Activated CD8-positive, alpha-beta memory T cell treated with anti-CD3 and anti-CD28 coated beads, Interleukin-2, amount 50 U/mL, for 48 hours (primary cell): ENCODE results near the gene SHD.
A peak's percentile ranks its signal among the peaks of the same experiment; 100 is the strongest.

Experiments used
- DNase-seq: peaks from one replicate; pipeline ENCODE4 v3.0.0-alpha.2; 2020

The SHD gene

DNA sequence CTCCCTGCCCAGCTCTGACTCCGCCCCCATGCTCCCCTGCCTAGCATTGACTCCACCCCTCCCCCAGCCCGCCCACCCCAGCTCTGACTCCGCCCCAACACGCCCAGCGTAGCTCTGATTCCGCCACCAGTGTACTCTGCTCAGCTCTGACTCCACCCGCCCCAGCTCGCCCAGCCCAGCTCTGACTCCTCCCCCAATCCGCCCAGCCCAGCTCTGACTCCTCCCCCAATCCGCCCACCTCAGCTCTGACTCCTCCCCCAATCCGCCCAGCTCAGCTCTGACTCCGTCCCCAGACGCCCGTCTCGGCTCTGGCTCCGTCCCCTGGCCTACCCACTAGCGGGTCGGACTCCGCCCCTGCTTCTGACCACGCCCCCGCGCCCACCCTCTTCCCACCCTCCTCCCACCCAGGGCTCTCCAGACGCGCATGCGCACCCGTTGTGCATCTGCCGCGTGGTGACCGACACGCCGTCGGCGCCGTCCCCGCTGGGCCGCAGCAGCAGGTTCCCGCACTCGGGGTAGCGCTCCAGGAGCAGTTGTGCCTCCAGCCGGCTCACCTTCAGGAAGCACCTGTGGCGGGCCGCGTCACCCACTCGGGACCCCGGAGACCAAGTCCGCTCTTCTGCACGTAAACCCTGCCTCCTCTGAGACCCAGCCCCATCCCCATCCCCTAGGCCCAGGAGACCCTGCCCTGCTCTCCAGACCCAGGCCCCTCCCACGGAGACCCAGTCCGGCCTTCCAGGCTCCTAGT, 49.4 kb downstream of the SHD start:
- DNase-seq, result peak; percentile 100

DNA sequence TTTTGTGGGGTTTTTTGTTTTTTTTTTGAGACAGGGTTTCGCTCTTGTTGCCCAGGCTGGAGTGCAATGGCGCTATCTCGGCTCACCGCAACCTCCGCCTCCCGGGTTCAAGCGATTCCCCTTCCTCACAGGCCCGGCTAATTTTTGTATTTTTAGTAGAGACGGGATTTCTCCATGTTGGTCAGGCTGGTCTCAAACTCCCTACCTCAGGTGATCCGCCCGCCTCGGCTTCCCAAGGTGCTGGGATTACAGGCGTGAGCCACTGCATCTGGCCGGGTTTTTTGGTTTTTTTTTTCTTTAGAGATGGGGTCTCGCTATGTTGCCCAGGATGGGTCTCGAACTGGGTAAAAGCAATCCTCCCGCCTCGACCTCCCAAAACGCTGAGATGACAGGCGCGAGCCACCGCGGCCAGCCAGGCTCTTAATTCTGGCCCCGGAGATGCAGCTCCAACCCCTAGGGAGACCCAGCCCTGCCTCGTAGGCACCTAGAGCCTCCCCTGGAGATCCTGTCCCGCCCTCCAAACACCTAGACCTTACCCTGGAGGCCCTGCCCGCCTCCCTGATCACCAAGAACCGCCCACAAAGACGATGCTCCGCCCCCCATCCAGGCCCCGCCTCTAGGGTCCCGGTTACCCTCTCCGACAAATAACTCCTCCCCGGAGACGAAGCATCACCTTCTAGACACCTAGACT, 50.1 kb downstream of the SHD start:
- DNase-seq, result peak; percentile 85

- no peak for DNase-seq
These were observed 50.8 kb downstream of the SHD start for GRCh38 chr19:4329858-4330257.

- no peak for DNase-seq
These were observed 56.0 kb downstream of the SHD start for GRCh38 chr19:4334929-4335570.

DNA sequence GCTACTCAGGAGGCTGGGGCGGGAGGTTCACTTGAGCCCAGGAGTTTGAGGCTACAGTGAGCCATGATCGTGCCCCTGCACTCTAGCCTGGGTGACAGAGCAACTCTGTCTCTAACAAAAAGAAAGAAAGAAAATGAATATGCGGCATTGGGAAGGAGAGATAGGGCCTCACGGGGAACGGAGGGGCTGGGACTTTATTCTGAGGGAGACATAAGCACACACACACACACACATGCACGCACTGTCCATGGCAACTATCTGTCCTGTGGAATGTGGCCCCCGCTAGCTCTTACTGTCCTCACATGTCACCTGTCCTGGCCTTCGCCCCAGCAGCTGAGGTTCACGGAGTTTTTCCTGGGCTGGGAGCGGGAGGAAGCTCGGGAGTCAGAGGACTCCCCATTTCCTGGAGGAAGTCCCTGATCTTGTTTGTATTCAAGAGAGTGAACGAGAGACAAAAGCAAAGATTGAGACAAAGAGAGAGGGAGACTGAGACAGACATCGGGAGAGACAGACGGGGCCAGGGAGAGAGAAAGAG, 58.9 kb downstream of the SHD start:
- no peak for DNase-seq

- no peak for DNase-seq
These were observed 59.6 kb downstream of the SHD start, which contains the start of gene STAP2 for GRCh38 chr19:4338441-4339355. Gene STAP2 (minus strand): TSS chr19:4338827. CDS start chr19:4338753, 74 bp downstream.
